HG02678 (cell line): ENCODE measurements around the gene SLC1A3.
"Not testable (repeated sequence)": the region's sequence is repeated elsewhere in the genome, so short reads cannot be mapped to it uniquely, and the experiment has no call there.

Experiments used
- ATAC-seq: cut with Tn5 transposase; IDR thresholded peaks from one replicate; pipeline ENCODE4 v1.9.1; 2021; ENCODE audit warnings: mild to moderate bottlenecking, moderate library complexity; ENCODE audit not compliant: unreplicated experiment

Gene SLC1A3

GRCh38 chr5:36606428-36607113 lies at the start of gene SLC1A3:
Gene SLC1A3 (plus strand): TSS chr5:36606606. CDS start chr5:36608424, 1,818 bp downstream.
- peak; percentile 90 for ATAC-seq

- ATAC-seq: no peak
Observed at GRCh38 chr5:36558641-36559040, 47.8 kb upstream of the SLC1A3 start.

GRCh38 chr5:36561601-36562000 lies 44.8 kb upstream of the SLC1A3 start:
- ATAC-seq: no peak

GRCh38 chr5:36569491-36569890 lies 36.9 kb upstream of the SLC1A3 start:
- ATAC-seq: no peak

GRCh38 chr5:36570301-36571095 lies 35.9 kb upstream of the SLC1A3 start:
- ATAC-seq: no peak

- no peak for ATAC-seq
Observed at GRCh38 chr5:36571401-36572042, 34.9 kb upstream of the SLC1A3 start.

GRCh38 chr5:36573438-36573837 lies 33.0 kb upstream of the SLC1A3 start:
- no peak for ATAC-seq

GRCh38 chr5:36575361-36575781 lies 31.0 kb upstream of the SLC1A3 start:
- no peak for ATAC-seq

- no peak for ATAC-seq
Observed at GRCh38 chr5:36576721-36577120, 29.7 kb upstream of the SLC1A3 start.

- ATAC-seq: not testable (repeated sequence)
Observed at GRCh38 chr5:36579858-36580257, 26.5 kb upstream of the SLC1A3 start.

- ATAC-seq: no peak
Observed at GRCh38 chr5:36581070-36581469, 25.3 kb upstream of the SLC1A3 start.

GRCh38 chr5:36584009-36584875 lies 22.2 kb upstream of the SLC1A3 start:
- no peak for ATAC-seq

GRCh38 chr5:36585701-36586100 lies 20.7 kb upstream of the SLC1A3 start:
- no peak for ATAC-seq

GRCh38 chr5:36587354-36587753 lies 19.1 kb upstream of the SLC1A3 start:
- no peak for ATAC-seq

- ATAC-seq: not testable (repeated sequence)
Observed at GRCh38 chr5:36589735-36590134, 16.7 kb upstream of the SLC1A3 start.

GRCh38 chr5:36590513-36591286 lies 15.7 kb upstream of the SLC1A3 start:
- ATAC-seq: no peak

GRCh38 chr5:36593867-36594266 lies 12.5 kb upstream of the SLC1A3 start:
- no peak for ATAC-seq

GRCh38 chr5:36596247-36596646 lies 10.2 kb upstream of the SLC1A3 start:
- ATAC-seq: no peak

- ATAC-seq: no peak
Observed at GRCh38 chr5:36596756-36597155, 9.7 kb upstream of the SLC1A3 start.

GRCh38 chr5:36598045-36598444 lies 8.4 kb upstream of the SLC1A3 start:
- no peak for ATAC-seq
